Hepatocyte (in vitro differentiated cells): Measurements from ENCODE around the gene PTH1R. TPM values are rescaled to one million over a fixed set of nuclear protein-coding genes. Genes with fewer than 3 reads are reported as not detected.

Experiments
- DNase-seq: peaks from one replicate; pipeline ENCODE4 v3.0.0-alpha.2; 2016; ENCODE audit warnings: low spot score
- H2AFZ ChIP-seq: fragments of 200-600 bp; sonication (generic); 2 replicates; pipeline ENCODE4 v1.6.0; 2016; ENCODE audit warnings: antibody characterized with exemption, mild to moderate bottlenecking
- H3K27ac ChIP-seq: fragments of 200-600 bp; sonication (generic); 2 replicates; pipeline ENCODE4 v1.5.1; 2016; ENCODE audit warnings: mild to moderate bottlenecking
- H3K27me3 ChIP-seq: fragments of 200-600 bp; sonication (generic); 2 replicates; pipeline ENCODE4 v1.6.1; 2016
- H3K36me3 ChIP-seq: fragments of 200-600 bp; sonication (generic); replicated peaks from 2 replicates; pipeline ENCODE4 v1.5.1; 2016; ENCODE audit warnings: low read depth; ENCODE audit not compliant: insufficient read depth
- H3K4me1 ChIP-seq: fragments of 200-600 bp; sonication (generic); 2 replicates; pipeline ENCODE4 v1.5.1; 2016; ENCODE audit warnings: mild to moderate bottlenecking, moderate library complexity; ENCODE audit not compliant: insufficient read depth
- H3K4me2 ChIP-seq: fragments of 200-600 bp; sonication (generic); 2 replicates; pipeline ENCODE4 v1.6.0; 2016
- H3K4me3 ChIP-seq: fragments of 200-600 bp; sonication (generic); 2 replicates; pipeline ENCODE4 v1.5.1; 2016; ENCODE audit warnings: mild to moderate bottlenecking
- H3K79me2 ChIP-seq: fragments of 200-600 bp; sonication (generic); 2 replicates; pipeline ENCODE4 v1.6.0; 2017; ENCODE audit warnings: mild to moderate bottlenecking
- H3K9me2 ChIP-seq: fragments of 200-600 bp; sonication (generic); replicated peaks from 2 replicates; pipeline ENCODE4 v1.6.0; 2017; ENCODE audit warnings: mild to moderate bottlenecking; ENCODE audit not compliant: insufficient read depth
- H3K9me3 ChIP-seq: fragments of 200-600 bp; sonication (generic); 2 replicates; pipeline ENCODE4 v1.5.1; 2016; ENCODE audit warnings: low read depth, mild to moderate bottlenecking
- H4K20me1 ChIP-seq: fragments of 200-600 bp; sonication (generic); 2 replicates; pipeline ENCODE4 v1.6.0; 2016; ENCODE audit warnings: mild to moderate bottlenecking; ENCODE audit not compliant: insufficient read depth, poor library complexity, severe bottlenecking
- CTCF ChIP-seq: fragments of 200-600 bp; sonication (generic); IDR thresholded peaks from 2 replicates; pipeline ENCODE4 v1.5.1; 2016; ENCODE audit warnings: antibody characterized with exemption, mild to moderate bottlenecking; ENCODE audit not compliant: poor library complexity
- EZH2 ChIP-seq: fragments of 200-600 bp; sonication (generic); IDR thresholded peaks from 2 replicates; pipeline ENCODE4 v1.6.1; 2016; ENCODE audit warnings: antibody characterized with exemption, mild to moderate bottlenecking, borderline replicate concordance
- EZH2phosphoT487 ChIP-seq: fragments of 200-600 bp; sonication (generic); IDR thresholded peaks from one replicate; pipeline ENCODE4 v1.6.1; 2018; ENCODE audit warnings: antibody characterized with exemption, mild to moderate bottlenecking, low read depth, moderate library complexity; ENCODE audit not compliant: unreplicated experiment, severe bottlenecking
- WGBS: methylation state at CpG from one replicate; pipeline ENCODE4 v1.1.6; 2016; ENCODE audit warnings: low lambda C conversion rate; ENCODE audit errors: missing lambda C conversion rate; 5-methylcytosine and 5-hydroxymethylcytosine counted together
- polyA plus RNA-seq: library from polyadenylated mRNA; unstranded; fragments of >200 nt; fragmentation: Nextera tagmentation; extraction: Ambion mirVana; gene quantifications from 2 replicates; pipeline ENCODE4 v1.2.1, GENCODE V29; 2016
- total RNA-seq: library from RNA; depleted of rRNA; stranded (reverse); fragments of >200 nt; gene quantifications from 2 replicates; pipeline ENCODE4 v1.2.3, GENCODE V29; 2014

The PTH1R gene
- total and polyA plus RNA-seq, 2 experiments from 2014 or later: 14.5 to 31.0 TPM

- TF ChIP-seq CTCF: no peak
- TF ChIP-seq EZH2phosphoT487: no peak
- no peak for TF ChIP-seq EZH2
- Histone ChIP-seq H3K79me2 (peaks cover 11% of the 10 kb centered on the region), H2AFZ (no peak overlapping the region), H4K20me1 (peaks cover 10% of the 10 kb centered on the region), H3K27ac (no peak overlapping the region), H3K9me3 (no peaks in the 10 kb centered on the region), H3K27me3 (peaks cover under 1% of the 10 kb centered on the region), H3K36me3 (no peaks in the 10 kb centered on the region), H3K4me2 (no peak overlapping the region), H3K9me2 (no peaks in the 10 kb centered on the region), H3K4me3 (no peak overlapping the region), H3K4me1 (peaks cover 26% of the 10 kb centered on the region)
- DNase-seq: no peak
- WGBS: 100% methylated on average over 1 of the region's 1 CpG
These were observed 12.6 kb downstream of the PTH1R start for GRCh38 chr3:46890132-46890531.

GRCh38 chr3:46891132-46891531 lies 13.6 kb downstream of the PTH1R start:
- Histone ChIP-seq H3K27me3 (no peaks in the 10 kb centered on the region), H3K9me2 (no peaks in the 10 kb centered on the region), H3K9me3 (no peaks in the 10 kb centered on the region), H3K36me3 (no peaks in the 10 kb centered on the region), H3K79me2 (peaks cover 8% of the 10 kb centered on the region), H4K20me1 (peaks cover 10% of the 10 kb centered on the region), H3K4me1 (peaks cover 26% of the 10 kb centered on the region), H3K4me2 (no peak overlapping the region), H3K4me3 (no peak overlapping the region), H3K27ac (no peak overlapping the region), H2AFZ (no peak overlapping the region)
- no peak for DNase-seq
- WGBS: 97% methylated on average over 3 of the region's 3 CpGs
- TF ChIP-seq EZH2phosphoT487: no peak
- no peak for TF ChIP-seq EZH2
- no peak for TF ChIP-seq CTCF

GRCh38 chr3:46892285-46893145 lies 15.0 kb downstream of the PTH1R start:
- H4K20me1 ChIP-seq: peaks cover 10% of the 10 kb centered on the region
- no peaks in the 10 kb centered on the region for H3K36me3 ChIP-seq
- WGBS: 9% methylated on average over 53 of the region's 58 CpGs

More at GRCh38 chr3:46892285-46893145, 15.0 kb downstream of the PTH1R start:
- no peaks in the 10 kb centered on the region for H3K27me3 ChIP-seq
- peaks cover 8% of the 10 kb centered on the region for H3K79me2 ChIP-seq
- no peak overlapping the region for H3K4me3 ChIP-seq
- peak overlapping the region; percentile 86 for H3K4me2 ChIP-seq
- no peak for TF ChIP-seq EZH2phosphoT487
- TF ChIP-seq CTCF: peak; percentile 10
- no peak for TF ChIP-seq EZH2
- no peak overlapping the region for H3K27ac ChIP-seq
- DNase-seq: peak; percentile 83
- H3K9me2 ChIP-seq: no peaks in the 10 kb centered on the region
- H3K4me1 ChIP-seq: peaks cover 26% of the 10 kb centered on the region
- no peak overlapping the region for H2AFZ ChIP-seq
- H3K9me3 ChIP-seq: no peaks in the 10 kb centered on the region
